ENCODE results near the gene PAGR1.

DNA sequence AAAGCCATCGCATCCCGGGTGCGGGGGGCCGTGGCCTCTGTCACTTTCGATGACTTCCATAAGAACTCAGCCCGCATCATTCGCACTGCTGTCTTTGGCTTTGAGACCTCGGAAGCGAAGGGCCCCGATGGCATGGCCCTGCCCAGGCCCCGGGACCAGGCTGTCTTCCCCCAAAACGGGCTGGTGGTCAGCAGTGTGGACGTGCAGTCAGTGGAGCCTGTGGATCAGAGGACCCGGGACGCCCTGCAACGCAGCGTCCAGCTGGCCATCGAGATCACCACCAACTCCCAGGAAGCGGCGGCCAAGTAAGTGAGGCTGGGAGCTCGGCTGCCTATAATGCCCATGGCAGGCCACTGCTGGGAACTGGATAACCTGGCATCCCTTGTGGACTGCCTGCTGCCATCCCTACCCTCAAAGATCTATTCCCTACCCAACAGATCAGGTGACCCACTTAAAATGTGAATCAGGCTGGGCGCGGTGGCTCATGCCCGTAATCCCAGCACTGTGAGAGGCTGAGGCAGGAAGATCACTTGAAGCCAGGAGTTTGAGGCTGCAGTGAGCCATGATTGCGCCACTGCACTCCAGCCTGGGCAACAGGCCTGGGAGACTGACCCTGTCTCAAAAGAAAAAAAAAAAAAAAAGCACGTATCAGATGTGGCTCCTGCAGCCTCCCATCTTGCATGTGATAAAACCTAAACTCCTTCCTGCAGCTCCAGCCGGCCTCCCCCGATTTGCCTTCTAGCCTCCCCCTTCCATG, 28.8 kb downstream of the PAGR1 start:
- TF ChIP-seq EP300 (IDR thresholded peaks at IDR 0.05): no peak
- TF ChIP-seq, protein P1, sequence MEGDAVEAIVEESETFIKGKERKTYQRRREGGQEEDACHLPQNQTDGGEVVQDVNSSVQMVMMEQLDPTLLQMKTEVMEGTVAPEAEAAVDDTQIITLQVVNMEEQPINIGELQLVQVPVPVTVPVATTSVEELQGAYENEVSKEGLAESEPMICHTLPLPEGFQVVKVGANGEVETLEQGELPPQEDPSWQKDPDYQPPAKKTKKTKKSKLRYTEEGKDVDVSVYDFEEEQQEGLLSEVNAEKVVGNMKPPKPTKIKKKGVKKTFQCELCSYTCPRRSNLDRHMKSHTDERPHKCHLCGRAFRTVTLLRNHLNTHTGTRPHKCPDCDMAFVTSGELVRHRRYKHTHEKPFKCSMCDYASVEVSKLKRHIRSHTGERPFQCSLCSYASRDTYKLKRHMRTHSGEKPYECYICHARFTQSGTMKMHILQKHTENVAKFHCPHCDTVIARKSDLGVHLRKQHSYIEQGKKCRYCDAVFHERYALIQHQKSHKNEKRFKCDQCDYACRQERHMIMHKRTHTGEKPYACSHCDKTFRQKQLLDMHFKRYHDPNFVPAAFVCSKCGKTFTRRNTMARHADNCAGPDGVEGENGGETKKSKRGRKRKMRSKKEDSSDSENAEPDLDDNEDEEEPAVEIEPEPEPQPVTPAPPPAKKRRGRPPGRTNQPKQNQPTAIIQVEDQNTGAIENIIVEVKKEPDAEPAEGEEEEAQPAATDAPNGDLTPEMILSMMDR (IDR thresholded peaks at IDR 0.05): no peak
- no peak for TF ChIP-seq POLR2AphosphoS5 (IDR thresholded peaks at IDR 0.05)
- no peak for TF ChIP-seq POLR2A (IDR thresholded peaks at IDR 0.05; ENCODE audit: low read depth)

All from esophagus muscularis mucosa (tissue), 4 donors.